Measurements from ENCODE around the gene CENPE.
"Not testable (repeated sequence)": the region's sequence is repeated elsewhere in the genome, so short reads cannot be mapped to it uniquely, and the experiment has no call there.

The CENPE gene, protein sequence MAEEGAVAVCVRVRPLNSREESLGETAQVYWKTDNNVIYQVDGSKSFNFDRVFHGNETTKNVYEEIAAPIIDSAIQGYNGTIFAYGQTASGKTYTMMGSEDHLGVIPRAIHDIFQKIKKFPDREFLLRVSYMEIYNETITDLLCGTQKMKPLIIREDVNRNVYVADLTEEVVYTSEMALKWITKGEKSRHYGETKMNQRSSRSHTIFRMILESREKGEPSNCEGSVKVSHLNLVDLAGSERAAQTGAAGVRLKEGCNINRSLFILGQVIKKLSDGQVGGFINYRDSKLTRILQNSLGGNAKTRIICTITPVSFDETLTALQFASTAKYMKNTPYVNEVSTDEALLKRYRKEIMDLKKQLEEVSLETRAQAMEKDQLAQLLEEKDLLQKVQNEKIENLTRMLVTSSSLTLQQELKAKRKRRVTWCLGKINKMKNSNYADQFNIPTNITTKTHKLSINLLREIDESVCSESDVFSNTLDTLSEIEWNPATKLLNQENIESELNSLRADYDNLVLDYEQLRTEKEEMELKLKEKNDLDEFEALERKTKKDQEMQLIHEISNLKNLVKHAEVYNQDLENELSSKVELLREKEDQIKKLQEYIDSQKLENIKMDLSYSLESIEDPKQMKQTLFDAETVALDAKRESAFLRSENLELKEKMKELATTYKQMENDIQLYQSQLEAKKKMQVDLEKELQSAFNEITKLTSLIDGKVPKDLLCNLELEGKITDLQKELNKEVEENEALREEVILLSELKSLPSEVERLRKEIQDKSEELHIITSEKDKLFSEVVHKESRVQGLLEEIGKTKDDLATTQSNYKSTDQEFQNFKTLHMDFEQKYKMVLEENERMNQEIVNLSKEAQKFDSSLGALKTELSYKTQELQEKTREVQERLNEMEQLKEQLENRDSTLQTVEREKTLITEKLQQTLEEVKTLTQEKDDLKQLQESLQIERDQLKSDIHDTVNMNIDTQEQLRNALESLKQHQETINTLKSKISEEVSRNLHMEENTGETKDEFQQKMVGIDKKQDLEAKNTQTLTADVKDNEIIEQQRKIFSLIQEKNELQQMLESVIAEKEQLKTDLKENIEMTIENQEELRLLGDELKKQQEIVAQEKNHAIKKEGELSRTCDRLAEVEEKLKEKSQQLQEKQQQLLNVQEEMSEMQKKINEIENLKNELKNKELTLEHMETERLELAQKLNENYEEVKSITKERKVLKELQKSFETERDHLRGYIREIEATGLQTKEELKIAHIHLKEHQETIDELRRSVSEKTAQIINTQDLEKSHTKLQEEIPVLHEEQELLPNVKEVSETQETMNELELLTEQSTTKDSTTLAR (N-terminal part only)

GRCh38 chr4:103198111-103198765 is at the start of gene CENPE:
Gene CENPE, minus strand, starts transcription at chr4:103198343. Its CDS starts 24 bp downstream, at chr4:103198319.
- peak; percentile 75 to 89 for DNase-seq

GRCh38 chr4:103244251-103244650 is 46.1 kb upstream of the CENPE start:
- no peak for DNase-seq

DNA sequence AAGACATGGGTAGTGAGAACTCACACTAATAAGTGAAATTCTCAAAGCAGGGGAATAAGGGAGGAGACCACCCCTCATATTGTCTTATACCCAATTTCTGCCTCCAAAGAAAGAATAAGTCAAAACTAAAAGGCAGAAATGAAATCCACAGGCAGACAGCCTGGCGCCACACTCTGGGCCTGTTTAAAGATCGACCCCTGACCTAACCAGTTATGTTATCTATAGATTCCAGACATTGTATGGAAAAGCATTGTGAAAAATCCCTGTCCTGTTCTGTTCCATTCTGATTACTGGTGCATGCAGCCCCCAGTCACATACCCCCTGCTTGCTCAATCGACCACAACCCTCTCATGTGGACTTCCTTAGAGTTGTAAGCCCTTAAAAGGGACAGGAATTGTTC is 32.8 kb upstream of the CENPE start:
- not testable (repeated sequence) for DNase-seq

DNA sequence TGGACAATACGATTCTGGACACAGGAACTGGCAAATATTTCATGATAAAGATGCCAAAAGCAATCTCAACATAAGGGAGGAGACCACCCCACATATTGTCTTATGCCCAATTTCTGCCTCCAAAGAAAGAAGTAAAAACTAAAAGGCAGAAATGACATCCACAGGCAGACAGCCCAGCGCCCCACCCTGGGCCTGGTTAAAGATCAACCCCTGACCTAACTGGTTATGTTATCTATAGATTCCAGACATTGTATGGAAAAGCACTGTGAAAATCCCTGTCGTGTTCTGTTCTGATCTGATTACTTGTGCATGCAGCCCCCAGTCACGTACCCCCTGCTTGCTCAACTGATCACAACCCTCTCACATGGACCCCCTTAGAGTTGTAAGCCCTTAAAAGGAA is 25.4 kb upstream of the CENPE start:
- not testable (repeated sequence) for DNase-seq

- no peak for DNase-seq
Observed at GRCh38 chr4:103207673-103208072, 9.5 kb upstream of the CENPE start.

DNA sequence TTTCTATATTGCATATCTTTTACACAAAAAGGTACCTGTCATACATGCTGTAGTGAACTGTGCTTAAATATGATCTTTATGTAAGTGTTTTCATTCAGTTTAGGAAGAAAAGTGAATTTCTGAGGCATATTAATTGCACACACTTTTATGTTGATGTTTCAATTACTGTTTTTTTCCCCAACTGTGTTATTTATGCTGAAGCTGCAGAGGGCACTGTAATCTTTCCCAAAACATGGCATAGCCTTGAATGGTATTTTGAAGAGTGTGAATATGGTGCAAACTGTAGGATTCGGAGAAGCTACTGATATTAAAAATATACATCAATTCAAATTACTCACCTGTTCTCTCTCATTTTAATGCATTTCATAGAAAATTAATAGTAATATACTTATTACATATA is 6.0 kb upstream of the CENPE start:
- no peak for DNase-seq

GRCh38 chr4:103201724-103202123 is 3.6 kb upstream of the CENPE start:
- no peak for DNase-seq

DNA sequence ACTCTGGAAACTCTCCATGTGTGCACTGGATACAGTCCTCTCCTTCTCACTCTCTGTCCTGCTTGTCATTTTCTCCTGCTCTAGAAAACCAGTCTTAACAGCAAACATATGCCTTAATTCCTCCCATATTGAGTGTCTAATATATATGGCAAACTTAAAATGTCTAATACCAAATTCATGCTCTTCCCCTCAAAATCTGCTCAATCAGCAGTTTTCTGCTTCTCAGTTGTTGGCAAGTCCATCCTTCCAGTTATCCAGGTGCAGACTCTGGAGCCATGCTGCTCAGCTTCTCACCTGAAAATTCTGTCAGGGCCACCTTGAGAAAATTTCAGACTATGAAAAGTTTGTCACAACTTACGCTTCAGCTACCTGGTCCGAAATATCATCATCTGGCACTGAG is 3.1 kb upstream of the CENPE start:
- no peak for DNase-seq

DNA sequence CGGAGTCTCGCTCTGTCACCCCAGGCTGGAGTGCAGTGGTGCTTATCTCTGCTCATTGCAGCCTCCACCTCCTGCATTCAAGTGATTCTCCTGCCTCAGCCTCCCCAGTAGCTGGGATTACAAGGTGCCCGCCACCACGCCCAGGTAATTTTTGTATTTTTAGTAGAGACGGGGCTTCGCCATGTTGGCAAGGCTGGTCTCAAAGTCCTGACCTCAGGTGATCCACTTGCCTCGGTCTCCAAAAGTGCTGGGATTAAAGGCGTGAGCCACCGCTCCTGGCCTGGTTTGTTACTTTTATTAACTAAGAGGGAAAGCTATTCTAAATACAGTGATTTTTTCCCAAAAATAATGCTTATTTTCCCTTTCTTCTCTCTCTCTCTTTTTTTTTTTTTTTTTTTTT is 866 bp upstream of the CENPE start:
- no peak for DNase-seq

GRCh38 chr4:103197765-103198110 is 405 bp downstream of the CENPE start:
- no peak for DNase-seq

DNA sequence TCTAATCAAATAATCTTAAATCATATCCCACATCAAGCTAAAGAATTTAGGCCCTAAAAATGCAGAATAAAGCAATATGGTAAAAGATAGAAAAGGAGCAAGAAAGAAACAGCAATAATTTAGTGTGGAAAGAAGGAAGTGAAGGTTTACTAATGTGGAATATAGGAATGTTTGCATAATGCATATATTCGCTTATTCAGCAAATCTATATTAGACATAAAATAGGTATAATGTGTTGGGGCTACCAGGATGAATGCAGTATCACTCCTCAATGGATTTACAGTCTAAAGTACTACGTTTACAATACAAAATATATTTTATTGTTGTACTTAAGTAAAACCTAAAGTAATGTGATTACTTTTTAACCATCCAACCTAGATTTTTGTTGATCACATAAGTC is 4.7 kb downstream of the CENPE start:
- DNase-seq = no peak

DNA sequence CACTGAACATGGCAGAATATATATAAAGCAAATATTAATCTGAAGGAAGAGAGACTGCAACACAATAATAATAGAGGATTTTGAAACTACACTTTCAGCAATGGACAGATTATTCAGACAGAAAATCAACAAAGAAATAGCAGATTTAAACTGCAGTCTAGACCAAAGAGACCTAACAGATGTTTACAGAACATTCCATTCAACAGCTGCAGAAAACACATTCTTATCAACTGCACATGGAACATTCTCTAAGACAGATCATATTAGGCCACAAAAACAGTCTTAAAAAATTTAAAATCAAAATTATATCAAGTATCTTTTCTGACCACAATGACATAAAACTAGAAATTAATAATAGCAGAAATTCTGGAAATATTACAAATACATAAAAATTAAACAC is 27.1 kb downstream of the CENPE start:
- DNase-seq = no peak

DNA sequence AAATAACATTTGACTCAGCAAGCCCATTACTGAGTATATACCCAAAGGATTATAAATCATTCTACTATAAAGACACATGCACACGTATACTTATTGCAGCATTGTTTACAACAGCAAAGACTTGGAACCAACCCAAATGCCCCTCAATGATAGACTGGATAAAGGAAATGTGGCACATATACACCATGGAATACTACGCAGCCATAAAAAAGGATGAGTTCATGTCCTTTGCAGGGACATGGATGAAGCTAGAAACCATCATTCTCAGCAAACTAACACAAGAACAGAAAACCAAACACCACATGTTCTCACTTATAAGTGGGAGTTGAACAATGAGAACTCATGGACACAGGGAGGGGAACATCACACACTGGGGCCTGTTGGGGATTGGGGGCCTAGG is 28.4 kb downstream of the CENPE start:
- not testable (repeated sequence) for DNase-seq

- DNase-seq = no peak
Observed at GRCh38 chr4:103168993-103169392, 29.1 kb downstream of the CENPE start.

DNA sequence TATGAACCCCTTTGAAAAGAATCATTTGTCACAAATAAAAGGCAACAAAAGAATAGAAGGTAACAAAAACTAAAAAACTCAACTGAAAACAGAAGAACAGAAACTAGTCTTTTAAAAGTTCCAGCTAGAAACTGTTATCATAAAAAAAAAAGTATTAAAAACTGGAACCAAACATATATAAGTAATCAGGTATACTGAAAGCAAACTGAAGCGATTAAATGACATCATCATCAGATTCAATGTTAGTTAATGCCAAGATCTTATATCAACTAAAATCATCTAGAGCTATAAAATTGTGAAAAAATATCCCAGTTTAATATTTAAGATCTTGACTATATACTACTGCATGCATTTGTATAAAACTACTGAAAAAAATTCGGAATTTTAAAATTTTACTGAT is 36.0 kb downstream of the CENPE start:
- DNase-seq = no peak

- no peak for DNase-seq
Observed at GRCh38 chr4:103158760-103159159, 39.4 kb downstream of the CENPE start.

GRCh38 chr4:103156106-103156505 is 42.0 kb downstream of the CENPE start:
- no peak for DNase-seq

- DNase-seq = no peak
Observed at GRCh38 chr4:103152381-103152780, 45.8 kb downstream of the CENPE start.

DNA sequence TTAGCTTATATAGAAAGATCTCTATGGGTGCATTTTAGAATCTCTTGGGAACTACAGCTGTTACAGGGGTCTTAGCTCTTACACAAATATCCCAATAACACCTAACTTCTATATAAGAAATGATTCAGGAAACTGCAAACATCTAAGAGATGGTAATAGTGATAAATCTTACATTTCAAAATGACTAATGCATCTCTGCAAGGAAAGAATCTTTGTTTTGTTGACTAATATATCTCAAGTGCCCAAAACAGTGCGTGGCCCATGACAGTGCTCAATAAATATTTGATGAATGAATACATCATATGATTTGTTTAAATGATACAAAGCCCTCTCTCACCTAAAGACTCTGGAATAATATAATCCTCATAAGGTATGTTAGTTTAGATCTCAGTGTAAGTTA is 47.5 kb downstream of the CENPE start:
- no peak for DNase-seq

- DNase-seq = no peak
Observed at GRCh38 chr4:103144926-103145325, 53.2 kb downstream of the CENPE start.

- no peak for DNase-seq
Observed at GRCh38 chr4:103137446-103137827, 60.7 kb downstream of the CENPE start.

DNA sequence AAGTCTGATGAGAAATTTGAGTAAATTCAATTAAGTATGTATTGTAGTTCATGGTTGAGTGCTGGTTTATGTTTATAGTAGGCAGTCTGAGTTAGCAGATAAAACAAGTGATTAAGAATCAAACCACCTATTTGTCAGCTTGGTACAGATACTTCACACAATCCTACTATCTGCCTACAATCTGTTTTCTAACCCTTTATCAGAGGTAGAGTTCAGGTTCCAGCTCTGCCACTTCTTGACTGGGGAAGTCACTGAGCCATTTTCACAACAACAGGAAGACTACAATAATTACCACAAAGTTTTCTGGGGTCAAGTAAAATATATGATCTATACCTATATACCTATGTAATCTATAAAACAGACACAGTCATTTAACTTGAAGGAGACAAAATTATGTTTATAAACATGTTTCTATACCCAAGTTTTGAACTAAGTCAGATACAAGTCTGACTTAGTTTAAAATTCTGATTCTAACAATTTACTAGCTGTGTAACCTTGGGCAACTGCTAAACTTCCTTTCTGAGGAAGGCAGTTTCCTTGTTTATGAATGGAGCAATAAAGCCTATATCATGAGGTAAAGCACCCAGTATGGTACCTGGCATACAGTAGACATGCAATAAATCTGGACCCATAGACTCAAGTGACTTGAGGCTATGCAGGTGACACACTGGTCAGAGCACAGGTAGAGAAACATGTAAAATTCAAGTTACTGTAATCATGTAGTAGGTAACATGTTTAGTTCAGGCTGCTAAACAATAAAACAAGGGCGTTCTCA is 61.3 kb downstream of the CENPE start:
- peak in 1 of 2 donors; percentile 12 for DNase-seq

Data from CD4-positive, alpha-beta T cell treated with Interferon alpha-2 for 1 hour (primary cell).